MM.1S (cell line): ENCODE data around the gene RGR.

Experiments used
- EZH2 ChIP-seq: fragments of 300-600 bp; sonication (generic); optimal IDR thresholded peaks from 2 replicates; pipeline ENCODE3; 2017; ENCODE audit warnings: low read depth, mild to moderate bottlenecking, antibody characterized with exemption, low read length, mixed read lengths
- EZH2phosphoT487 ChIP-seq: fragments of 300-600 bp; sonication (generic); IDR thresholded peaks from 2 replicates; pipeline ENCODE4 v1.6.1; 2018; ENCODE audit warnings: antibody characterized with exemption, low read length
- TF ChIP-seq, protein P1 (sequence below): fragments of 300-600 bp; sonication (generic); IDR thresholded peaks from 2 replicates; pipeline ENCODE4 v1.5.1; 2016; ENCODE audit warnings: antibody characterized with exemption, low read length, mixed read lengths

- TF ChIP-seq, protein P1, sequence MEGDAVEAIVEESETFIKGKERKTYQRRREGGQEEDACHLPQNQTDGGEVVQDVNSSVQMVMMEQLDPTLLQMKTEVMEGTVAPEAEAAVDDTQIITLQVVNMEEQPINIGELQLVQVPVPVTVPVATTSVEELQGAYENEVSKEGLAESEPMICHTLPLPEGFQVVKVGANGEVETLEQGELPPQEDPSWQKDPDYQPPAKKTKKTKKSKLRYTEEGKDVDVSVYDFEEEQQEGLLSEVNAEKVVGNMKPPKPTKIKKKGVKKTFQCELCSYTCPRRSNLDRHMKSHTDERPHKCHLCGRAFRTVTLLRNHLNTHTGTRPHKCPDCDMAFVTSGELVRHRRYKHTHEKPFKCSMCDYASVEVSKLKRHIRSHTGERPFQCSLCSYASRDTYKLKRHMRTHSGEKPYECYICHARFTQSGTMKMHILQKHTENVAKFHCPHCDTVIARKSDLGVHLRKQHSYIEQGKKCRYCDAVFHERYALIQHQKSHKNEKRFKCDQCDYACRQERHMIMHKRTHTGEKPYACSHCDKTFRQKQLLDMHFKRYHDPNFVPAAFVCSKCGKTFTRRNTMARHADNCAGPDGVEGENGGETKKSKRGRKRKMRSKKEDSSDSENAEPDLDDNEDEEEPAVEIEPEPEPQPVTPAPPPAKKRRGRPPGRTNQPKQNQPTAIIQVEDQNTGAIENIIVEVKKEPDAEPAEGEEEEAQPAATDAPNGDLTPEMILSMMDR = no peak
- no peak for TF ChIP-seq EZH2
- TF ChIP-seq EZH2phosphoT487 = no peak
These were observed 11.9 kb downstream of the RGR start for GRCh38 chr10:84256510-84257342.
